Anterior cingulate cortex (tissue), 58 donors: ENCODE results near the gene LENEP.

Experiments used
- DNase-seq, 58 donors: peaks; one replicate each; lab custom pipeline; 2025; lab: John Stamatoyannopoulos, UW

LENEP gene

DNA sequence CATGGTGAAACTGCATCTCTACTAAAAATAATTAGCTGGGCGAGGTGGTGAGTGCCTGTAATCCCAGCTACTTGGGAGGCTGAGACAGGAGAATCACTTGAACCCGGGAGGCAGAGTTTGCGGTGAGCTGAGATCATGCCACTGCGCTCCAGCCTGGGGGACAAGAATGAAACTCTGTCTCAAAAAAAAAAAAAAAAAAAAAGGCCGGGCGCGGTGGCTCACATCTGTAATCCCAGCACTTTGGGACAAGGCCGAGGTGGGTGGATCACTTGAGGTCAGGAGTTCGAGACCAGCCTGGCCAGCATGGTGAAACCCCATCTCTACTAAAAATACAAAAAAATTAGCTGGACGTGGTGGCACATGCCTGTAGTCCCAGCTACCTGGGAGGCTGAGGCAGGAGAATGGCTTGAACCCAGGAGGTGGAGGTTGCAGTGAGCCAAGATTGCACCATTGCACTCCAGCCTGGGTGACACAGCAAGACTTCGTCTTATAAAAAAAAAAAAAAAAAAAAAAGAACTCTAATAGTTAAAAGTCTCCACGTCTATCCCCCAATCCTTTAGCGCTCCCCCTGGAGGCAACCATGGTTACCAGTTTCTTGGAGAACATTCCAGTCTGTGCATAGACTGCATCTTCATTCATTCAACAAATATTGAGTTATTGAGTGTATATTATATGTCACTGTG, 2.1 kb downstream of the LENEP start:
- DNase-seq, result peak in 7 of 58 donors; percentile 7 to 29 (median 16)

DNA sequence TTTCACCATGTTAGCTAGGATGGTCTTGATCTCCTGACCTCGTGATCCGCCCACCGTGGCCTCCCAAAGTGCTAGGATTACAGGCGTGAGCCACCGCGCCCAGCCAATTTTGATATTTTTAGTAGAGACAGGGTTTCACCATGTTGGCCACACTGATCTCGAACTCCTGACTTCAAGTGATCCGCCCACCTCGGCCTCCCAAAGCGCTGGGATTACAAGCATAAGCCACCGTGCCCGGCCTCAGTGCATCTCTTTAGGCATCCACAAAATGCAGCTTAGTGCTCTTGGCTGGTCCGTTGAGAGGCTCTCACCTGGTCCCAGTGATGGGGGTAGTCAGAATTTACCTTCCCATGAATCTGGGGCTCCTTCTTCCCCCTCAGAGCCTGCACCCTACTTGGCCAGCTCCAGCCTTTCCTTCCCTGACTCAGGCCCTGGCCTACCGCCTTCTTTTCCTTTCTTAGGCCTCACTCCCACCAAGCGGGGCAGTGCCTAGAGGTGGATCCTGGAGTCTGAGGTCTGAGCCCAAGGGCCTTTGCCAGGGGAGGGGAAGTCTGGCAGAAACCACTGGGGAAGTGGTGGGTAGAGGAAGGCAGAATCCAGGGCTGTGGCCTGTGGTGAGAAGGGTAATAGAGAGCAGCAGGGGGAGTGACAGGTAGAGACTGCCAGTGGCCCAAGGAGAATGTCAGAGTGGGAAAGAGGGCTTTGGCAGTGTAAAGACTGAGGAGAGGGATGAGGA, 3.7 kb downstream of the LENEP start:
- no peak for DNase-seq

DNA sequence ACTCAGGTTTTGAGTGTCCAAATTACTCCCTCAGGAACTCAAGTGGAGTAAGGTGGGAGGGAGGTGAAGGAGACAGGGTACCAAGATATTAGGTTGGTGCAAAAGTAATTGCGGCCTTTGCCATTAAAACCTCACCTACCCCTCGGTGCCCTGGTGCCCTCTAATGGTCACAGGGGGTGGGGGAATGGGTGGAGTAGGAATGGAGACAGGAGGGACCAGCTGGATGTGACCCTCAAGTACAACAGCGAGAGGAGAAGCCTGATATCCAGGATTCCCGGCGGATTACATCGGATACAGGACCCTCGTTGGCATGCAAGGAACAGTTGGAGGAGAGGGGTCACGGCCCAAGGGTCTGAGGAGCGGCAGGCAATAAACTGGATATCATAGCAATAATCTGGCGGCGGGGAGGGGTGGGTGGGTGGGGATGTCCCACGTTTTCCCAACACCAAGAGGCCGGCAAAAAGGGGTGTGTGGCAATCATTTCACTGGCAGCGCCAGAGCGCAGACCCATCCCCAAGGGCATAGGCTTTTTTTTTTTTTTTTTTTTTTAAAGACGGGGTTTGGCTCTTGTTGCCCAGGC, 4.9 kb downstream of the LENEP start:
- no peak for DNase-seq

DNA sequence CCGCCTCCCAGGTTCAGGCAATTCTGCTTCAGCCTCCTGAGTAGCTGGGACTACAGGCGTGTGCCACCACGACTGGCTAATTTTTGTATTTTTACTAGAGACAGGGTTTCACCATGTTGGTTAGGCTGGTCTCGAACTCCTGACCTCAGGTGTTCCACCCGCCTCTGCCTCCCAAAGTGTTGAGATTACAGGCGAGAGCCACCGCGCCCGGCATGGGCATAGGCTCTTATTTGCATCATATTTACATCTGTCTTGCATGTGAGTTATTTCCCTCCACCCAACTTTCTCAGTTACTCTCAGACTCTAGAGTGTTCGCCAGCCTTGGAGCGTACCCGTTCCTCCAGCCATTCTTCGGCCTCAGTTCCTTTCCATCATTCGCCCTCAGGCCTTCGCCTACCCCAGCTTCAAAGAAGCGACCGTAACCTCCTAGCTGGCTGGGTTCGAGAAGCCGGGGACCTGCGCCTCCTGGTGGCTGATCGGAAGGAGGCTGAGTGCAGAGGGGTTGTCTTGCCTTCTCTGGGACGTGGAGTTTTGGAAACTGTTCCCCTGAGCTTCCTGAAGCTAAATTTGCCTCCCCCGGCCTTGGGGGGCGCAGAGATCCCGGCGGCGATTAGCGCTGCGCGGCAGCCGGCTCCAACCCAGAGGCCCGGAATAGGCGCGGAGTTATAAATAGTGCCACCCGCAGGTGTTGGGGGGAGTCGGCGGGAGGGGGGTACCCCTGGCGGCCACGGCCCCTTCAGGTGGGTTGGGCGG, 5.6 kb downstream of the LENEP start:
- DNase-seq, result peak in 47 of 58 donors; percentile 5 to 77 (median 37)

DNA sequence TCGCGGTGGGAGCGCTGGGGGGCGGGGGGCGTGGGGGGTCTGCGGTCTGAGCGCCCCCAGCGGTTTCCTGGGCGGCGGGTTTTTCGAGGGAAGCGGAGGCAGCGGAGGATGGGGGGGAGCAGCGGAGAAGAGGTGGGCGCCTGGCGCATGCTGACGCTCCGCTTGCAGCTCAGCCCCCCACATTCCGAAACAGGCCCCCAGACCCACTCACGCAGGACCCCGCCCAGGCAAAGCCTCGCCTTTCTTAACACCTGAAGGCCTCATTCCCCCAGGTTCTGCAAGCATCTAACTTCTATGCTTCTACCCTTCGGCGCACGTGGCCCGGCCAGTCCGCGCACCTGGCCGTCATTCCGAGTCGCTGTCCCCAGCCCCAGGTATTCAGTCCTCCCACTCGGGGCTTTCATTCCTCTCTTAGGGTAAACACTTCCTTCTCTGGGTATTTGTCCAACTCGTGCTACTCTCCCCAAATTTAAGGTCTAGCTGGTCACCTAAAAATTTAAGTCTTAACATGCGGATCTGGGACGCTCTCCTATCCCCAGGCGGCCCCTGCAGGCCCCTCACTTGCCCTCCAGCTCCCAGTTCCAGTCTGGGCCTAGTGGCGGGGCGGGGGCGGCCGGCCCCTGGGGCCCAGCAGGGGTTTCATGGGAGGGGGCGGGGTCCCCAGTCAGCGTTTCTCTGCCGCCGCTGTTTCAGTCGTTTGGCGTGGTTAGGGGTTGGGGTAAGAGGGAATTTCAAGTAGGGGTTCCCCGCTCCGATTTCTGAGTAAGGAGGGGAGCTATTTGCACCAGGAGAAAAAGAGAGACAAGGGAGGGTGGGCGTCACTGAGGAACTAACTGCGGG, 6.4 kb downstream of the LENEP start:
- DNase-seq, result peak in 2 of 58 donors; percentile 52 to 53

DNA sequence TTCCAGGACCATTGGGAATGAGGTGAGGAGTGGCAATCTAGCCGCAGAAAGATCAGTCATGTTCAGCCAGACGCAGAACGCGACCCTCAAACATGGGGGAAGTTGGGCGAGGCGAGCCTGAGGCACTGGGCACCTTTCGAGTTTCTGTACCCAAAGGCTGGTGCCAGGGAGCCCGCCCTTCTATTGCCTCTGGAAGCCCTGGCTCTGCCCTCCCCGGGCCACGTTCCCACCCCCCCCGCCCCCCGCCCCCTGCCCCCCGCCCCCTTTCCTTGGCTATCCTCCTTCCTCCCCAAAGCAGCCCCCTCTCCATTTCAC, 7.0 kb downstream of the LENEP start:
- peak in 17 of 58 donors; percentile 41 to 72 (median 57) for DNase-seq

DNA sequence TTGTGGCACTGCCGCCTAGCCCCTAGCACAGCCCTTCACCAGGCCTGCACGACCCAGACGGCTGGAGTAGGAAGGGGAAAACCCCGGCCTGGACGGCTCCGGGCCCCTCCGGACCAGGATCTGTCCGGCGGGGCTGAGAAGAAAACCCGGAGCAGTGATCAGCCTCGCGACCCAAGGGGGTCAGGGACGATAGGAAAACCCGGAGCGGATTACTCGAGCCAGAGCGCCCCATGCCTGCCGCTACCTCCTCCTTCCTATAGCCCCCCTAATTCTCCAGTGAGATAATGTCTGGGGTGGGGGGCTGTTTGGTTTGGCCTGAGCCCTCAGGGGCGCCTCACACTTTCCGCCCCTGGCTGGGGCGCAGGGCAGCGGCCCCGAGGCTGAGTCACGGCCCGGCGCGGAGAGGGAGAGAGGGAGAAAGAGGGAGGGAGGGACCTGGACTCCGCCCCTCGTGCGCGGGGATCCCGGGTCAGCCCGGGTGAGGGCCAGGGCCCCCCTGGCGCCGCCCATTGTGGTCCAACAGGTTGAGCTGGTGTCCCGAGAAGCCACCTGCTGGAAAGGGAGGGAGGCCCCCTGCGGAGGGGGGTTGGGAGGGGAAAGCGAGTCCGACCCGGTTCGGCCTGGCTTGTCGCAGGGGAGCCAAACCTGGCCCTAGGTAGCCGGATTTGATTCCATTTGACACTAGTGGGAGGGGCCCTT, 7.5 kb downstream of the LENEP start:
- peak in 57 of 58 donors; percentile 46 to 94 (median 82) for DNase-seq

DNA sequence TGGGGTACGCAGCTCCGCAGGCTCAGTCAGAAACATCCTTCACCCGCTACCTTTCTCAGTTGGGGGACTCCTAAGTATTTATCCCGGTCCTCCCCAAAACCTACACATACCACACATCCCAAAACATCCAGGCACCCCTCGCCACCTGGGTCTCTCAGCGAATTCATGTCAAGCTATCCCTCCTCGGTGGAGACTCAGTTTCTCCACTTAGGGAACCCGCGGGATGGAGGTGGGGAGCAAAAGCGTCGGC, 8.0 kb downstream of the LENEP start:
- DNase-seq, result no peak

DNA sequence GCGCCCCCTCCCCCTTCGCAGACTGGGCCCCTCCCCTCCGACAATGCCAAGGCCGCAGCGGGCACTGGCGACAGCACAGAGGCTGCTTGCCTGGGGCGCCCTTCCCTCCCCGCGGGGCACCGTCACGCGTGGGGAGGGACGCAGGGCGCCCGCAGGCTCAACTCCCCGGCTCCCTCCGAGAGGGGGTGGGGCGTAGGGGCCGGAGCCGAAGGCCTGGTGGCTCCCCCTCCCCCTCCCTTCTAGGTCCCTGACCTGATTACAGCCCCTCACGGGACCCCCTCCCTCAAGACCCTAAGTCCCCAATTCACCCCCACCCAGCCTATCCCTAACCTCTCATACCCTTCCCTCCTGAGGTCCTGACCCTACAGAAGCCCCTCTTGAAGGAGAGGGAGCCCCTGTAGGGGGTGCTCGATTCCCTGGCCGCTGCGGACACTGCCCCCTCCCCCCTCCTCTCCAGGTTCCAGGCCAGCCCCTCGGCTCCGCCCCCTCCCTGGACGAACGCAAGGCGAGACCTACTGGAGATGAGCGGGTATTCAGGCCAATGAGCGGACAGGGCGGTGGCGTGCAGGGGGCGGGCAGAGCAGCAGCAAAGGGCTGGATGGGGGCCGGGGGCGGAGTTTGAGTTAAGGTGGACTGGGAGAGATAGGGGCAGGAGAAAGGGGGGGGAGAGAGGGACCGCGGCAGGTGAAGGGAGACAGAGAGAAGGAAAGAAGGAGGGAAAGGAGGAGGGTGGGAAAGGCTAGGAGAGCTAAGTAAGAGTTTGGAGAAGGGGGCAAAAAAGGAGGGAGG, 8.5 kb downstream of the LENEP start:
- DNase-seq, result peak; percentile 93 to 100 (median 99)

DNA sequence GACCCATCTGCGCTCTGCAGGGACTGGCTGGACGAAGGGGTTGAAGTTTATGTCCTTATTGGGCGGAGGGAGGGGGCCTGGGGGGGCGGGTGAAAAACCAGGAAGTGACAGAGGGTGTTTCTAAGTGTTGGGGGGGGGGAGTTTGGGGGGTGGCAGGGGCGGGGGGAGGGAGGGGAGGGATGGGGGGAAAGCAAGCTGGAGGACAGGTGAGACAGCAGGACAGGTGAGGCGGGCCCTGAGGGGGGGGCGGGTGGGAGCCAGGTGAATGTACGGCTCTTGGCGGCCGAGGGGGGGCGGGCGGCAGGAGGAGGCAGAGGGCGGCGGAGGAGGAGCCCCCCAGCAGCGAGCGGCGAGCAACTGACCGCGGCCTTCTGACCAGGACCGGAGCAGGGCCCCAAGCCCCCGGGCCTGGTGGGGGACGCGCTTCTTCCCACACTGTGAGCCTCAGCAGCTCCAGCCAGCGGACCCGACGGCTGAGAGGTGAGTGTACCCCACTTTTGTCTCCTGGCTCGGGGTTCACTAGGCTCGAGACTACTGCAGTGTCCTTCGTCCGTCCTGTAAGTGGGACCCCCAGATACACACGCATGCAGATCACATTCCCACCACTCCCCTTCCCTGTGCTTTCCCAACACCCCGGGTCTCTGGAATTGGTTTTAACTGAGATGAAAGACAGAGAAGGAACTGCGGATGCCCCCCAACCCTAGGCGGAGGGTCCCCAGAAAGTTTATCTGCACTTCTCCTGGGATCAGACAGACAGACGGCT, 9.3 kb downstream of the LENEP start, which contains the start of gene ZBTB7B:
ZBTB7B (plus strand) TSS at position 339 of the 763 bp plus-strand sequence. CDS start 11,859 bp downstream, outside the sequence.
- DNase-seq, result peak in 24 of 58 donors; percentile 17 to 79 (median 62)

DNA sequence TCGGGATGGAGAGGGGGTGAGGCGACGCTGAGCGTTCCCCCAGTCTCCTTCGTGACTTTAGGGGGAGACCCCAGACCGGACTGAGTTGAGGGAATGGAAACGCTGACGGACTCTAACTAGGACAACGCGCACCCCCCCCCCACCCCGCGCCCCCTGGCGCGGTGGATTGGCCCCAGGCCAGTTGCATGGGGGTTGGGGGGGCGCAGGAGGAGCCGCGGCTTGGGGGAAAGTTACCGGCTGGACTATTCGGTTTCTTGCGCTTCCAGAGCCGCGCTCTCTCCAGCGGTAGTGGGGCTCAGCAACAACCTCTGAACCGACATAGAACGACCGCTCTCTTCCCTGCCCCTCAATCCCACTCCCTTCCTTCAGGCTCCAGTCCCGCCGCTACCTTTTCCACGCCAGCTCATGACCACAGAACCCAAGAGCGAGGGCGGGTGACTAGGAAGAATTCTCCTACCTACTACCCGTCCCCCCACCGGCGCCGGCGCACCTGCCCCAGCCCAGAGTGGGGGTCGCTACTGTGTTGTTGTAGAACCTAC, 9.9 kb downstream of the LENEP start:
- DNase-seq, result peak in 30 of 58 donors; percentile 29 to 74 (median 52)

DNA sequence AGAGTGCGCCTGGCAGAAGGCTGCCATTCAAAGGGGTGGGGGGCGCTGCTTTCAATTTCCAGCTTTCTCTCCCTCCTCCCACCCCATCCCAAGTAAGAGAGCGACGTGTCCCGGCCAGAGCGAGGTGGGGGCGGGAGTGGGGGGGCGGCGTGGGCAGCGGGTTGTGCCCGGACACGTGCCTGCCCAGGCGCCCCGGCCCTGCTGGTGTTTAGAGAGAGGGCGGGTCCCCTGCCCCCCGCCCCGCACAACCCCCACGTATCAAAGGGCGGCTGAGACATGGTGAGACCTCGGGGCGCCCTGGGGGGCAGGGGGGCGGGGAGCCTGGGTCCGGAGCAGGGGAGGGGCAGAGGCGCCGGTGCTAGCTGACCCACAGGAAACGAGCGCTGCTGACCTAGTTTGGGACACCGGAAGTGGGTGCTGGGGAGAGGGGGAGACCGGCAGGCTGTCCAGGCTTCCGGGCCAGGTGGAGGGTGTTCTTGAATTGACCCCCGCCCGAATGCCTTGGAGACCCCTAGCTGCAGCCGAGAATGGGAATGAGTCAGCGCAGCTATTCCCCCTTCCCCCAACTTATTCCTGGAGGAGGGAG, 10.5 kb downstream of the LENEP start:
- peak in 47 of 58 donors; percentile 22 to 85 (median 58) for DNase-seq

DNA sequence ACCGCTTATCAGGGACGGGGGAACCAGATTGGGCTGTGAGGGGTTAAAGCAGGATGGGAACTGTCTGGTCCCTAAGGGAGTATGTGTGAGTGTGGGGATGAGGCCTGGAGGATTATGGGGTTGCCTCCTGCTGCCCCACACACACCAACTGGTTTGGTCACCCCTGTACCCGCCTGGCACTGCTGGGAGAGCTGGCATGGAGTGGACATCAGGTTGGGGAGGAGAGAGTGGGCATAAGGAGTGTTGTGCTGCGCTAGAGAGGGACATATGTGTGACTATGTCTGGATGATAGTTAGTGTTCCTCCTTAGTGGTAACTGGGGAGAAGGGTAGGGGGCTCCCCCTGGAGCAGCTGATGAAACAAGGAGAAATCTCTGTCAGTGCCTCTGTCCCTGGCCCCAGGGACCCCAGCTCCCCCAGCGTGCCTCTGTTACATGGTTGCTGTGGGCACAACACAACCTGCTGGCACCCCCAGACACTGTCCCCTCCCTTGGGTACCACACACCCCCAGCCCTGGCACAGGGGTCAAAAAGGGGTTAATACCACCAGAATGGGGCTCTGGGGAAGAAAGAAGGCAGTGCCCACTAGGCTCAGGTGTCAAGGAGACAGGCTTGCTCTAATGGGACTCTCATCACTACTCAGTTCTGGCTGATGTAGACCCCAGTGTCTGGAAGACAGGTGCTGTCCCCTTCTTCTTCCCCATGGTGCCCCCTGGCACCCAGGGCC, 11.1 kb downstream of the LENEP start:
- DNase-seq, result peak in 15 of 58 donors; percentile 24 to 72 (median 55)

DNA sequence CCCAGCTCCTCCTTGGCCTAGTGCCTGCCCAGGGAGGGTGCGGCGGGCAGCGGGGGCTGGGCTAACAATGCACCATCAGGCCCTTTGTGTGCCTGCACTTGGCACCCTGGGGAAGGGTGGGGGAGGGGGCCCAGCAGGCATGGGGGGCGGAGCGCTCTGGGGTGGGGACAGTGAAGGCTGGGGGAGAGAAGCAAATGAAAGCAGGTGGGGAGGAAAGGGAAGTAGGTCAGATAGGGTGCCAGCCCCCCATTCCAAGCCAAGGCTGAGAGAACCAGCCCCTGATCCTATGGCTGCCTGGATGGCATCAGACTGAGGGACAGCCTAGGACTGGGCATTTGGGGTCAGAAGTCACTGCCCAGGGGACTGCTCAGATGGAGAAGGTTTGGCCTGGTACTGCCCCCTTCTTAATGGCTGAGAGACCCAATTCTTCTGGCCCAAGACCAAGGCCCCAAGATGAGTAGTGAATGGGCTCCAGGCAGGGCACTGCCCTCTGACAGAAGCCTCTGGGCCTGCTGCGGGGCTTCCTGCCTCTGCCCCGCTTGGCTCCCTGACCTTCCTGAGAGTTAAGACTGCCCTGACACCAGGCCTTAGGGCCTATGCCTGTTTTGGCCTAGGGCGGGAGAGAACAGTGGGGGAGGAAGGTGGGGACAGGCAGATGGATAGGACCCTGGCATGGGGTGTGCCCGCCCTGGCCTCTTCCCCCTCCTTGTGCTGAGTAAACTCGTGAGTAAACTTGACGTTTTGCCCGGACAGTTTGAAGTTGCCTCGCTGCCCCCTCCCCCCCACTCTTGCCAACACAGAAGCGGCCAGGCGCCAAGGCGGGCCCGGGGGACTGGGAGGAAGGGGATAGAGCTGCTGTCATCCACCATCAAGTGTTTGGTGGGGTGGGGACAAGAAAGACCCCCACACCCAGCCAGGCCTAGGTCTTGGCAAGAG, 12.0 kb downstream of the LENEP start:
- DNase-seq, result peak in 50 of 58 donors; percentile 11 to 85 (median 61)

DNA sequence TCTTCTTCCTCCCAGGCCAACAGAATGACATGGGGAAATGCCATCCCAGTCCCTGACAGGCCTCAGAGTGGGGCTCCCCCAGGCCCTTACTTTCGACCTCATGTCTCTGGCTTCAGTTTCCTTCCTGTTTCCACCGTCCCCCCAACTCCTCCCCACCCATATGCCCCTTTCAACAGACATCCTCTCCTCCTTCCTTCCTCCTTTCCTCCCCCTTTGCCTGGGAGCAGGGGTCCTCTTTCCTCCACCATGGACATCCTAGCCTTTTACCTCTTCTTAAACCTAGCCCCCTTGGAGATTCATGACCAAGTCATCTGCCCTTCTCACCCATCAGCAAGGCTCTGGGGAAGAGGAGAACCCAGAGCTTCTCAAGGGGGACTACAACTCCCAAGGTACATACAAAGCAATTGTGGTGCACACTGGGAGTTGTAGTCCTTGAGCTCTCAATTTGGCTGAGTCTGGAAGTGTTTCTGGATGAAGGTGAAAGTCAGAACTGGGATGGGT, 13.3 kb downstream of the LENEP start:
- peak in 26 of 58 donors; percentile 4 to 63 (median 31) for DNase-seq
